Activated gamma-delta T cell treated with Interleukin-2 at 50 U/mL for 16 hours (primary cell): Measurements from ENCODE around the gene CDKL5.
"Not testable (repeated sequence)": the region's sequence is repeated elsewhere in the genome, so short reads cannot be mapped to it uniquely, and the experiment has no call there.

ENCODE experiments used
- DNase-seq: peaks from one replicate; pipeline ENCODE4 v3.0.0-alpha.2; 2020

CDKL5 gene

DNA sequence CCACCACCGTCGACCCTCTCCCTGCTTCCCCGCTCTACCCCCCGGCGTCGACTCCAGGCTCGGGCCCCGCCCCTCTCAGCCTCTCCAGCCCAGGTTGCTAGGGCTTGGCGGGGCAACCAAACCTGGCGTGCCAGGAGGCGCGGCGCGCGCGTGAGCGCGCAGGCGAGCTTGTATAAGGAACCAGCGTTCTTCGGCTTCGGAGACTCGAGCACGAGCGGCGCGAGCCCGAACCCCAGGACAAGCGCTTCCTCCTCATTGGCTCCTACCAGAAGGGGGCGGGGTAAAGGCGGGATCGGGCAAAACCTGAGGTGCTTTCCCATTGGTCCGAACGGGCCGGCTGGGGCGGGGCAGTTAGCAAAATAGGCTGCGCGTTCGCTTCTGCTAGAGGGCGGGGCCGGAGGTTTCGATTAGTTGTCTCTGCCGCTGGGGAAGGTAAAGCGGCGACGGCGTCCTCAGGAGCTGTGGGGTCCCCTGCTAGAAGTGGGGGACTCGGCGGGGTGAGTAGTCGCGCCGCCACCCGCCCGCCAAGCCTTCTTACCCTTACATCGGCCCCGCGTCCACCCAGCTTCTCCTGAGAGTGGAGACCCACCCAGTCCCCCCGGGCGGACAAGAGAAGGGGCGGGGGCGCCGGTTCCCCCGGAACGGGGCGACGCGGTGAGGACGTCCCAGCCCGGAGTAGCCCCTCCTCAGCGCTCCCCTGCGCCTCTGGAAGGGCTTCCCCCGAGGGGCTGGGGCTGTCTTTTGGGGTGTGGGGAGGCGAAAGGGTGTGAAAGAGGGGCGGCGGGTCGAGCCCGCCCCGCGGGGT, at the start of gene CDKL5:
TSS of gene CDKL5 (plus strand) at position 410 of the 805 bp plus-strand sequence. CDS start 81,489 bp downstream, outside the sequence.
- DNase-seq, result peak; percentile 96

DNA sequence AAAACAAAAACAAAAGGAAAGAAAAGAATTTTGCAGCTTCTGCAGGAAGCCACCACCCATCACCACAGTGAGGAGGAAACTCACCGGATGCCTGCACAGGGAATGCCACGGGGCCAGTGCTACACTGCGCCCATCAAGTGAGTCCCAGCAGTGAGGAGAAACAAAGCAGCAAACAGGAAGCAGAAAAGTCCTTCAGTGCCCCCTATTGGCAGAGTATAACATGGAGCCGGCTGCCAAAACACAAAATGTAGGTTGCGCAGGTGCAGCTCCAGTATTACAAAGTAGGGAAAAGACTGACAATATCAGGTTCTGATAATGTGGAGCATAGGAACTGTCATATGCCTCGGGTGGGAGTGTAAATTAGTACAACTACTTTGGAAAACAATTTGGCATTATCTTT, 47.6 kb upstream of the CDKL5 start:
- DNase-seq, result no peak

GRCh38 chrX:18389966-18390365, 35.4 kb upstream of the CDKL5 start:
- no peak for DNase-seq

DNA sequence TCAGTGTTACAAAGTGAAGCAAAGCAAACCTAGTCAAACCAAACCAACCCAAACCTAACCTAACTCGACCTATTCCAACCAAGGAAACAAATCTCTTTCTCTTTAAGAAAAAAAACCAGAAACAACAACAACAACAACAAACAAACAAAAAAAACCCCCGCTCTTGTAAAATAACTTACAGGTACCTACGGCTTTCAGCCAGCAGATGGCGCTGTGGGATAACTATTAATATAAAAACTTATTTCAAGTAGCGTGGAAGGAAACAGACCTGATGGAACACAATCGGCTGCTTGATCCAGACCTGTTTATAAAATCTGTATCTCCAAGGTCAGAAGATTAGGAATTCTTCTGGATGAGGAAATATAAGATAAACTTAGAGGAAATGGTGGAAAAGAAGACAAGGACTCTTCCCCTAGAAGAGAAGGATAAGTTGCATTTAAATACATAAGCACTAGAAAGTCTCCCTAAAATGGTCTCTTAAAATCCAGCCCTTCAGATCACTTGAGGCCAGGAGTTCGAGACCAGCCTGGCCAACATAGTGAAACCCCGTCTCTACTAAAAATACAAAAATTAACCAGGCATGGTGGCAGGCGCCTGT, 34.4 kb upstream of the CDKL5 start:
- peak; percentile 75 for DNase-seq

DNA sequence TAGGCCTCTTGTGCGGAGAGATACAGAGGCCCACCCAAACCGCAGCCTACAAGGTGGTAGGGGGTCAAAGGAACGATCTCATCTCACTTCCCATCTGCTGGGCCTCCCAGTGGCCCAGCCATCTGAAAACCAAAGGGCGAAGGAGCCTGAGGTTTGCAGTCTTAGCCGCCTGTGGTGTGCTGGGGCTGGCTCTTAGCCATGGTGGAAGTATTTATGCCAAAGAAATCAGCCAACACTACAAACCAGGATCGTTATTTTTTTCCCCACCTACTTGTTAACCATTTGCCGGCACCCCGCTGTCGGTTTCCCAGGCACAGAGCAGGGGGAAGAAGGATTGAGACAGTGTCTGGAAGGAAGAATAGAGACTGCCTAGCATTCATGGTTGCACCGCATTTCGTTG, 30.9 kb upstream of the CDKL5 start:
- DNase-seq, result no peak

DNA sequence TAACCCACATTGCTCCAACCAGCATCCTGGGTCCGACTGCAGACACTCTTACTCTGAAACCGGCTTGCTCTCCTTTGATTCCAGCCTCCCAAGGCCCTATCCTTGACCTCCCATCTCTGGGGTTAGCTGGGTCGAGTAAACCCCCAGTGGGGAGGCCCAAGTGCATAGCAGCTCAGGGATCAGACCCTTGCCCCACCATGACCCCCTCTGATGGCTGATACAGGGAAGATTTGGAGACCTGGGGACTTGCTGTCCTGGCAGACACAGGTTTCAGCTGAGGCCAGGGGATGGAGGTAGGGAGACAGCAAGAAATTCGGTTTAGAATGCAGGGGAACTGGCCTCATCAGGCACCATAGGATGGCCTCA, 23.6 kb upstream of the CDKL5 start:
- DNase-seq, result no peak

DNA sequence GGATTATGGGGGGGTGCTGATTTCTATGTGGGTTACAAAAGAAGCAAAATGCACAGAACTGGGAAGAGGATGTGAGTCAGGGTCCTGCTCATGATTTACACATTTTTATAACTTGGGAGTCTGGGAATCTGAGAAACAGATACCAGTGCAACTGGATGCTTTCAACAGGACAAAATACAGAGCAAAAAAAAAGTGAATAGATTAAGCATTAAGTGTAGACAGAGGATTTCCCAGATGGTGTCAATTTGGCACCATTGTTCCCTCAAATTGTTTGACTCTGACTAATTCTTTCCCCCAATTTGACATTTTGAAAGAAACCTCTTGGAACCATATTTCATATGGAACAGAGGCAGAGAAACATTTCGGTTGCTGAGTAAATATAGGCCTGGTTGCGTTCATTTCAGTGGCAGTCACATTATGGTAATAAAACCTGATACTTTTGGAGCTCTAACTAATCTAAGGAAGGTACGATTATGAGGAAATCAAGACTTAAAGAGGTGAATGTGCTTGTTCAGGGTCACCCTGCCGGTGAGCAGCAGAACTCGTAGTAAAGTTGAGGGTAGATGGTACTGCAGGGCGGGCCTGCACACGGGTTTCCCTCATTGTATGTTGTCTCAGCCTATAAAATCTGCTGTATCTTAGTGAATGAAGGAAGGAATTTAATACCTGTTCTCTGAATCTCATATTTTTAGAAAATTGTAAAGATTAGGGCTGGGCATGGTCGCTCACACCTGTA, 18.7 kb upstream of the CDKL5 start:
- DNase-seq, result no peak

- no peak for DNase-seq
These were observed 15.4 kb upstream of the CDKL5 start for GRCh38 chrX:18410038-18410437.

DNA sequence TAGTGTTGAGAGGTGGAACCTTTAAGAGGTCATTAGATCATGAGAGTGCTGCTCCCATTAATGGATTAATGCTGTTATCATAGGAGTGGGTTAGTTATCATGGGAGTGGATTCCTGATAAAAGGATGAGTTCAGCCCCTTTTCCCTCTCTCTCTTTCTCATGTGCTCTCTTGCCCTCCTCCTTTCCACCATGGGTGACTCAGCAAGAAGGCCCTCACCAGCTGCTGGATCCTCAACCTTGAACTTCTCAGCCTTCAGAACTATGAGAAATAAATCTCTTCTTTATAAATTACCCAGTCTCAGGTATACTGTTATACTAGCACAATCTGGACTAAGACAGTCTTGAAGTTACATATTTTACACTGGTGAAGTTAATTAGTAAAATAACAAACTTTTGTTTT, 10.0 kb upstream of the CDKL5 start:
- DNase-seq, result no peak

DNA sequence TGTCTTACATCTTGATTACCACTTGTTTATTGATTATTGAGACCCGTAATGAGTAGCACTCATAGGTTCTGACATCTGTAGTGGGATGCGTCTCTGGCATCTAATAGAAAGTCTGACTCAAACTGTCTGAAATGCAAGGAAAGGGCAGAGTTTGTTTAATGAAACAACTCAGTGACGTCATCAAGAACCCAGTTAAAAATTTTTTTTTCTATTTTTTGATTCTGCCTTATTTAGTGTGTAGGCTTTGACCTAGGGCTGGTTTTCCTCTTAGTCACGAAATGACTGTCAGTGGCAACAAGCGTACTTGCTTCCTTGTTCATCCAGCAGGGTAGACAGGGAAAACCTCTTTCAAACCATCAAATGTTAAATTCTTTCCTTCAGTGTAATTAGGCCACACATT, 3.1 kb upstream of the CDKL5 start:
- DNase-seq, result no peak

- DNase-seq, result no peak
These were observed 2.5 kb upstream of the CDKL5 start for GRCh38 chrX:18422886-18423285.

DNA sequence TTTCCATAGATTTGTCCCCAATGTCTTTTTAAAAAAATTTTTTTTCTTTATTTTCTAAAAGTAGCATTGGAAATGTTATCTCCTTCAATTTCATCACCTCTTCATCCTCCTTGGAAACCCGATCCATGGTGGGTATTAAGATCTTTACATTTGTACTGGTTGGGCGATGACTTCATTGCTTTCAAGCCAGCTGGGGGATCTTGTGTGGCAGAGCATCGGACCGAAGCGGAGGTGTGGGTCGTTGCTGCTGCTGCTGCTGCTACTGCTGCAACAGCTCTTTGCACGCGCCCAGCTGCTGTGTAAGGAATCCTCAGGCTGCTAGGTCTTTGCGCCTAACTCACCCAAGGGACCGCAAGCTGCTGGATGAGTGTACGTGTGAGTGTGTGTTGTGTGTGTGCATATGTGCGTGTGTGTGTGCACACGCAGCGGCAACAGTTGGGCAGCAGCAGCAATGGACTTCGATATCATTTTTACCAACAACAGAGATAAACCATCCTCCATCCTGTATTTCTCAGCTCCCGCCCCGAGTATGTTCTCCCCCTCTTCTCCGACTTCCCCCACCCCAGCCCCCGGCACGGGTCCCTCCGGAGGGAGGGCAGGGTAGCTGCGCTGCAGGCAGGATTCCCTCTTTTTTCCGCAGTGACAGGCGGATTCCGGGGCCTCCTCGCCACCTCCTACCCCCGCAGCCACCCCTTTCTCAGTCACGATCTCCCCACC, 768 bp upstream of the CDKL5 start:
- peak; percentile 5 for DNase-seq

GRCh38 chrX:18426004-18426320, 554 bp downstream of the CDKL5 start:
- no peak for DNase-seq

GRCh38 chrX:18428006-18428405, 2.6 kb downstream of the CDKL5 start:
- DNase-seq, result no peak

DNA sequence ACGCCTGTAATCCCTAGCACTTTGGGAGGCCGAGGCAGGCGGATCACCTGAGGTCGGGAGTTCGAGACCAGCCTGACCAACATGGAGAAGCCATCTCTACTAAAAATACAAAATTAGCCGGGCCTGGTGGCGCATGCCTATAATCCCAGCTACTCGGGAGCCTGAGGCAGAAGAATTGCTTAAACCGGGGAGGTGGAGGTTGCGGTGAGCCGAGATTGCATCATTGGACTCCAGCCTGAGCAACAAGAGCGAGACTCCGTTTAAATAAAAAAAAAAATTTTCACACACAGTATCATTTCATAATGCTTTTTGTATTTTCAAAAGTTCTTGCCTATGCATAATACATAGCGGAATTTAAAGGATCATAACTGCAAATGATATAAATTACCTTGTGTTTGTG, 7.9 kb downstream of the CDKL5 start:
- DNase-seq, result not testable (repeated sequence)

DNA sequence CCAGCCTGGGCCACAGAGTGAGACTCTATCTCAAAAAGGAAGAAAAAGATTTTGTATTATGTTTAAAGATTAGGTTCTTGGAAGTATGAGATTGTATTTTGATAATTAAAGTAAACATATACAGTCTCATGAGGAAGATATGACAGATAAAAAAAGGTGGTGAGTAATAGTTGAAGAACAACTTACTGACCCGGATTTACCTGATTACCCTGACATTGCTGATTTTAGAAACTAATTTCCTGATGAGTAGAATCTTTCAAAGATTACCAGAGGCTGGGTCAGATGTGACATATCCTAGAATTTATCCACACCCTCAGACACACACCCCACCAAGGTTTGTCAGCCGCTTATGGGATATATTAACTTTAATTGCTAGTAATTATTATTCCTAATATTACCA, 9.5 kb downstream of the CDKL5 start:
- no peak for DNase-seq

GRCh38 chrX:18436017-18436416, 10.6 kb downstream of the CDKL5 start:
- DNase-seq, result no peak

DNA sequence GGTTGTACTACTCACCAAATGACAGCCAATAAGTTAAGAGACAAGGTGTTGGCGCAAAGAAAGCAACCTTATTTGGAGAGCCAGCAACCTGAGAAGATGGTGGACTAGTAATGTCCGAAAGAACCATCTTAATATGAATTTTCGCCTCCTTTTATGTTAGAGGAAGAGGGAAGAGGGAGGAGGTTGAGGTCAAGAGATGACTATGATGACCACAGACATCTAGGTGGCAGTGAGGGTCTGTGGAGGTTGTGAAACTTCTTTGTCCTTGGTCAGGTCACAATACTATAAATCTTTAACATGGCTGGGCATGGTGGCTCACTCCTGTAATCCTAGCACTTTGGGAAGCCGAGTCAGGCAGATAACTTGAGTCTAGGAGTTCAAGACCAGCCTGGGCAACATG, 15.4 kb downstream of the CDKL5 start:
- DNase-seq, result no peak

GRCh38 chrX:18441780-18442367, 16.5 kb downstream of the CDKL5 start:
- DNase-seq, result no peak

DNA sequence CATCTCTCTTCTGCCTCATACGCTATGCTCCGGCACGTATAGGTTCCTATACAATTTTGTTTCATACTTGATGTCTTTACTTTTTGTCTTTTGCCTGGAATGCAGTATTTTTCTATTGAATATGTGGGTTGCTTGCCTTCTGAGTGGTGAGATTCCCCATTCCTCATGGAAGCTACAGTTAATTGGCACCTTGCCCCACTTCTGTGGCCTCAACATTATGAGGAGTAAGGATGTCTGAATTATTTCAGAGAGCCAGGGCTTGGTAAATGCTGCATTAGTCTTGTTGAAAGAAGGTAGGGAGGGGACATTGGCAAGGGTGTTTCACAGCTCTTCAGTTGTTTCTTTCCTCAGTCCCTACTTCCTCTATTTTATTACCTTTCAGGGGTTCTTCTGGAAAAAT, 23.0 kb downstream of the CDKL5 start:
- DNase-seq, result no peak

DNA sequence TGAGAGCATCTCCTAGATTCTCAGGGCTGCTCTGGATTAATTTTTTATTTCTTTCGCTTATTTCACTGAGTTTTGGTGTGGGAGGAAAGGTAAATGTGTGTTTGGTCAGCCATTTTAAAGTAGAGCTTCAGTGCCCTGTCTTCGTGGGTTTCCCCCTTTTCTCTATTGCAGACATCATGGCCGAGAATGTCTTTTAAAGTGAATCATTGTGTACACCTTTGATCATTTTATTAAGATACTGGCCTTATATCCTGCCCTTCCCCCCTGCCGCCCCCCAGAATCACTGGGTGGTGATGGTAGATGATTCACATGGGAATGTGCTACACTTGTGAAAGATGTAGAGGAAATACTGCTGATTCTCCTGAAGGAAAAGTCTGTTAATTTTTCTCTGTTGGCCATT, 23.8 kb downstream of the CDKL5 start:
- DNase-seq, result no peak

DNA sequence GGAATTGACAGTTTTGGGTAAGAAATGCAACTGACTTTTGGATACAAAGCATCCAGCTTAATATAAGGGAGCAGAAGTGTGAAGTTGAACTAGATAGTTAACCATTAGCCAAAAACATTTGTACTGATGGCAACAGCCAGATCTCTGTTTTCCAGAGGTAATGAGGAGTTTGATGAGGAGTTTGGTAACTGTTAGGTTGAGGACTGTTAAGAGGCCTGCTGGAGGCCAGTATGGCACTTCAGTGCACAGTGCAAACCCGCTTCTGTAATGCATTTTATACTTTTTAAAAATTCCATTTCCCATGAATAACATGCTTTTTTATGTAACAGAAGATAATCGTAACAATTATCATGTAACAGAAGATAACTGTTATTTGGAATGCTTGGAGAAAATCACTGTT, 30.0 kb downstream of the CDKL5 start:
- DNase-seq, result no peak

DNA sequence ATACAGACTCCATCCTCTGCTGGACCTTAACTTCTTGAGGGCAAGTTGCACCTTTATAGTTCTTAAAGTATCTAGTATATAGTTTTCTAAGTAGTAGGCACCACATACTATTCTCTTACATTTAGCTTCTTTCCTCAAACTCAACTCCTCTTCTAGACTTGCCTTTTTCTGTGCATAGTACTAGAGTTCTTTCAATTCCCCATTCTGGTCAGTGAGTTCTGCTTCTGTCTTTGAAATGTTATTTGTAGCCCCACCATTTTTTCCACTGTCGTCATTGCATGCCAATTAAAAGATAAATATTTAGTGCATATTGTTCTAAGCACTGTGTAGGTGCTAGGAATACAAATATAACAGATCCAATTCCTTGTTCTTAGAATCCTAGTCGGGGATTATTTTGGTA, 31.6 kb downstream of the CDKL5 start:
- DNase-seq, result no peak
